Fibroblast of villous mesenchyme (primary cell): ENCODE data around the gene HNRNPU. TPM values are rescaled to one million over a fixed set of nuclear protein-coding genes. Genes with fewer than 3 reads are reported as not detected.

Experiments
- DNase-seq: peaks from one replicate; pipeline ENCODE4 v3.0.0-alpha.2; 2010; ENCODE audit warnings: low read depth
- H3K4me3 ChIP-seq: 2 replicates; pipeline ENCODE4 v1.5.1; 2011; ENCODE audit warnings: low read depth, mild to moderate bottlenecking, low read length
- CTCF ChIP-seq: IDR thresholded peaks from 2 replicates; pipeline ENCODE4 v1.5.1; 2012; ENCODE audit warnings: low read depth, mild to moderate bottlenecking, low read length; ENCODE audit not compliant: insufficient read depth
- total RNA-seq: library from RNA; depleted of rRNA; stranded (reverse); fragments of >200 nt; gene quantifications from 2 replicates; pipeline ENCODE4 v1.2.3, GENCODE V29; 2012

The HNRNPU gene
- total RNA-seq, 1 donor = 324 TPM

- TF ChIP-seq CTCF = no peak
- DNase-seq = no peak
- H3K4me3 ChIP-seq = no peak overlapping the region
These were observed 5.6 kb upstream of the HNRNPU start for GRCh38 chr1:244869950-244870349.

DNA sequence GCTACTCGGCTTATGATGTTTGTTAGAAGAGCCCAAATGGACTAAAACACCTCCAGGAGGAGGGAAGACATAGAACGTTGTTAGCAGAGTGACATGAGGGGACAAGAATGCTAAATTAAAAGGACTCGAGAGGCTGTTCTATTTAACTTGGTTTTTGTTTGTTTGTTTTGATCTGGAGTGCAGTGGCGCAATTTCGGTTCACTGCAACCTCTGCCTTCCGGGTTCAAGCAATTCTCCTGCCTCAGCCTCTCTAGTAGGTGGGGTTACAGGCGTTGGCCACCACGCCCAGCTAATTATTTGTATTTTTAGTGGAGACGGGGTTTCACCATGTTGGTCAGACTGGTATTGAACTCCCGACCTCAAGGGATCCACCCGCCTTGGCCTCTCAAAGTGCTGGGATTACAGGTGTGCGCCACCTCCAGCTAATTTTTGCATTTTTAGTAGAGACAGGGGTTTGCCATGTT, 5.1 kb upstream of the HNRNPU start:
- H3K4me3 ChIP-seq = no peak overlapping the region

DNA sequence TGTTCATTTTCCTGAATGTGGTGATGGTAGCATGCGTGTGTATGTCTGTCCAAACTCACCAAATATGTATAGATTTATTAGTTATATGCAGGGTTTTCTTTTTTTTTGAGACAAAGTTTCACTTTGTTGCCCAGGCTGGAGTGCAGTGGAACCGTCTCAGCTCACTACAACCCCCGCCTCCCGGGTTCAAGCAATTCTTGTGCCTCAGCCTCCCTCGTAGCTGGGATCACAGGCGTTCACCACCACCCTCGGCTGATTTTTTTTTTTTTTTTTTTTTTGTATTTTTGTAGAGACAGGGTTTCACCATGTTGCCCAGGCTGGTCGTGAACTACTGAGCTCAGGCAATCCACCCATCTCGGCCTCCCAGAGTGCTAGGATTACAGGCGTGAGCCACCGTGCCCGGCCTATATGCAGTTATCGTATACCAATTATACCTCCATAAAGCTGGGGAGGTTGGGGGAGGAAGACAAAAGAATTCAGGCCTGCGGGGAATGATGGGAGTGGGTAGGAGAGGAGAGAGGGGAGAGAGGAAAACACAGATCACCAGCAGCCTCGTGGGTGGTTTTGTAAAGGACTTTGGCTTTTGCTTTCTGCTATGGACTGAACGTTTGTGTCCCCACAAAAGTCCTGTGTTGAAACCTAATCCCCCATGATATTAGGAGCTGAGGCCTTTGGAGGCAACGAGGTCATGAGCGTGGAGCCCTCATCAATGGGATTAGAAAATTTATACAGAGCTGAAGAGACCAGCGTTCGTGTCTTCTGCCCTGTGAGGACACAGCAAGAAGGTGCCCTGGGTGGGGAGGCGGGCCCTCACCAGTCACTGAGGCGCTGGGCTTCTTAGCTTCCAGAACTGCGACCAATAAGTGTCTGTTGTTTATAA, 4.4 kb upstream of the HNRNPU start:
- TF ChIP-seq CTCF = no peak
- no peak overlapping the region for H3K4me3 ChIP-seq

More for the DNA sequence above, 5.1 kb upstream of the HNRNPU start:
- no peak for TF ChIP-seq CTCF
- no peak for DNase-seq

GRCh38 chr1:244866355-244866754, 2.0 kb upstream of the HNRNPU start:
- no peak for DNase-seq
- TF ChIP-seq CTCF = no peak
- H3K4me3 ChIP-seq = no peak overlapping the region

More for the DNA sequence above, 4.4 kb upstream of the HNRNPU start:
- DNase-seq = no peak

DNA sequence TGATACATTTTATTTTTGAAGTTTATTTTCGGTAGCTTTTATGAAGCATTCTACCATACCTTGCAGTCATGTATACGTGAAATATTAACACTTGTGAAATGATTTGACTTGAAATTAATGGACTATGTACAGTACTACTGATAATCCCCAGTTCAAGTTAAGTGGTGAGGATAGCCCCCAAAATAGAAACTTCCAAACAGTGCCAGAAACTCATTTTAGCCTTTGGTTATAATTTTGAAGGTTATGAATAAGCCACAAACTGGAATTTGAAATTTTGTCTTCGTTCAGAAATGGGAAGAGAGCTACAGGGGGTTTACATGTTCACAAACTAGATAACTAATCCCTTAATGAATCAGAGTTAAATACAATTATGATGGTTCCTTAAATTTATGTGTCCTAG, 1.5 kb upstream of the HNRNPU start:
- no peak for TF ChIP-seq CTCF
- H3K4me3 ChIP-seq = no peak overlapping the region
- no peak for DNase-seq

GRCh38 chr1:244865028-244865371, 657 bp upstream of the HNRNPU start:
- DNase-seq = no peak
- TF ChIP-seq CTCF = no peak
- H3K4me3 ChIP-seq = peak overlapping the region; percentile 98
